Fibroblast of villous mesenchyme (primary cell): ENCODE data around the gene CYSRT1. TPM values are rescaled to one million over a fixed set of nuclear protein-coding genes. Genes with fewer than 3 reads are reported as not detected.

Experiments
- DNase-seq: peaks from one replicate; pipeline ENCODE4 v3.0.0-alpha.2; 2010; ENCODE audit warnings: low read depth
- H3K4me3 ChIP-seq: 2 replicates; pipeline ENCODE4 v1.5.1; 2011; ENCODE audit warnings: low read depth, mild to moderate bottlenecking, low read length
- total RNA-seq: library from RNA; depleted of rRNA; stranded (reverse); fragments of >200 nt; gene quantifications from 2 replicates; pipeline ENCODE4 v1.2.3, GENCODE V29; 2012
- TF ChIP-seq, protein P1 (sequence below): IDR thresholded peaks from 2 replicates; pipeline ENCODE4 v1.5.1; 2012; ENCODE audit warnings: low read depth, mild to moderate bottlenecking, low read length; ENCODE audit not compliant: insufficient read depth

CYSRT1 gene
- total RNA-seq, 1 donor = under 0.01 TPM

GRCh38 chr9:137217276-137218211 is 7.4 kb upstream of the CYSRT1 start:
- peak; percentile 52 for DNase-seq
- TF ChIP-seq, protein P1, sequence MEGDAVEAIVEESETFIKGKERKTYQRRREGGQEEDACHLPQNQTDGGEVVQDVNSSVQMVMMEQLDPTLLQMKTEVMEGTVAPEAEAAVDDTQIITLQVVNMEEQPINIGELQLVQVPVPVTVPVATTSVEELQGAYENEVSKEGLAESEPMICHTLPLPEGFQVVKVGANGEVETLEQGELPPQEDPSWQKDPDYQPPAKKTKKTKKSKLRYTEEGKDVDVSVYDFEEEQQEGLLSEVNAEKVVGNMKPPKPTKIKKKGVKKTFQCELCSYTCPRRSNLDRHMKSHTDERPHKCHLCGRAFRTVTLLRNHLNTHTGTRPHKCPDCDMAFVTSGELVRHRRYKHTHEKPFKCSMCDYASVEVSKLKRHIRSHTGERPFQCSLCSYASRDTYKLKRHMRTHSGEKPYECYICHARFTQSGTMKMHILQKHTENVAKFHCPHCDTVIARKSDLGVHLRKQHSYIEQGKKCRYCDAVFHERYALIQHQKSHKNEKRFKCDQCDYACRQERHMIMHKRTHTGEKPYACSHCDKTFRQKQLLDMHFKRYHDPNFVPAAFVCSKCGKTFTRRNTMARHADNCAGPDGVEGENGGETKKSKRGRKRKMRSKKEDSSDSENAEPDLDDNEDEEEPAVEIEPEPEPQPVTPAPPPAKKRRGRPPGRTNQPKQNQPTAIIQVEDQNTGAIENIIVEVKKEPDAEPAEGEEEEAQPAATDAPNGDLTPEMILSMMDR = no peak
- peak overlapping the region; percentile 46 for H3K4me3 ChIP-seq

DNA sequence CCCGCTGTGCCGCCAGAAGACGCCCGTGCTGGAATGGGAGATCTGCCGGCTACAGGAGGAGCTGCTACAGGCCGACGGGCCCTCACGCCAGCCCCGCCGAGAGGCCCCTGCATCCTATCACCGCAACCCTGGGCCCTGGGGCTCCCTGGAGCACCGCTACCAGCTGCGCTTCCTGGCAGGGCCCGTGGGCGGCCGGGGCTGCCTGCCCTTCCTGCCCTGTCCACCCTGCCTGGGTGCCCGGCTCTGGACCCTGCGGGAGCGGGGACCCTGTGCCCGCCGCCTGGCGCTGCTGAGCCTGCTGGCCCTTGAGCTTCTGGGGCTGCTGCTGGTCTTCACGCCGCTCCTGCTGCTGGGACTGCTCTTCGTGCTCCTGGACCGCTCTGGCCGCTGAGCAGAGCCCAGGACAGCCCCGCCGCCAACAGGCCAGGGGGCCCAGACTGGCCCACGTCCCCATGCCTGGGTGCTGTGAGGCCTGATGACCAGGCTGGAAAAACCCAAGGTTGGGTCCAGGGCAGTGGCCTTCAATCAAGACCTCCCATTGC is 6.7 kb upstream of the CYSRT1 start:
- TF ChIP-seq, protein P1 = no peak
- DNase-seq = no peak
- H3K4me3 ChIP-seq = no peak overlapping the region

GRCh38 chr9:137218754-137219271 is 6.2 kb upstream of the CYSRT1 start:
- TF ChIP-seq, protein P1 = no peak
- peak; percentile 54 for DNase-seq

GRCh38 chr9:137219757-137220316 is 5.1 kb upstream of the CYSRT1 start:
- TF ChIP-seq, protein P1 = no peak
- H3K4me3 ChIP-seq = no peak overlapping the region
- DNase-seq = no peak

More at GRCh38 chr9:137218754-137219271, 6.2 kb upstream of the CYSRT1 start:
- no peak overlapping the region for H3K4me3 ChIP-seq

DNA sequence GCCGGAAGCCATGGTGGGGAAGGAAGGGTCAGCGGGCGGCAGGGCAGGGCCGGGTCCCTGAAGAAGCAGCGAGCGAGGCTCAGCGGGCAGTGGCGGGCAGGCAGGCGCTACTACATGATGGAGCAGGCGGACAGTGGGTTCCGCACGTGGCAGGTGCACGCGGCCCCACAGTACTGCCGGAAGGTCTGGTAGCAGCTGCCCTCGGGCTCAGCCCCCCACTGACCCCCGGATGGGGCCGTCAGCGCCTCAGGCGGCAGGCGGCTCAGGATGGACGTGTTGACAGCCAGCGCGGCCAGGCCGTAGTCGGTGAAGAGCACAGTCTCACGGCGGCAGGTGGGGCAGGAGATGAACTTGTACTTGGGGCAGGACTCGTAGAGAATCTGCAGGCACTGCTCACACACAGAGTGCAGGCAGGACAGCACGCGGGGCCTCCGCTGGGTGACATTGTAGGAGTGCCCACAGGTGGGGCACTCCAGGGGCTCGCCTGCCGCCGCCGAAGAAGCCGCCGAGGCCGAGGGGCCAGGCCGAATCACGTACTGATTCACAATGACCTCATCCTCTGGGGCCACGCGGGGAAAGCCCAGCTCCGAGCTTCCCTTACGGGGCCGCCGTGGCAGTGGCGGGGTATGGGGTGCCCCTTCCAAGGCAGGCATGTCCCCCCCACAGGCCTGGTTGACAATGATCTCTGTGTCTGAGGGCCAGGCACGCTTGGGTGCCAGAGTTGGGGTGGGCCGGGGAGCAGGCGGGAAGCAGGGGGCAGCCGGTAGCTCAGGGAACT is 4.5 kb upstream of the CYSRT1 start:
- TF ChIP-seq, protein P1 = no peak
- no peak for DNase-seq
- H3K4me3 ChIP-seq = no peak overlapping the region

- H3K4me3 ChIP-seq = no peak overlapping the region
- DNase-seq = no peak
- TF ChIP-seq, protein P1 = no peak
These were observed 3.9 kb upstream of the CYSRT1 start for GRCh38 chr9:137221095-137221505.
